ENCODE results near the gene JAZF1. TPM values are rescaled to one million over a fixed set of nuclear protein-coding genes. Genes with fewer than 3 reads are reported as not detected.

The JAZF1 gene
- total and polyA plus RNA-seq, 2 of the 8 experiments (the other 6 are each of a cell fraction or from before 2014, with no cell fraction given) = 2.6 to 21.8 TPM

DNA sequence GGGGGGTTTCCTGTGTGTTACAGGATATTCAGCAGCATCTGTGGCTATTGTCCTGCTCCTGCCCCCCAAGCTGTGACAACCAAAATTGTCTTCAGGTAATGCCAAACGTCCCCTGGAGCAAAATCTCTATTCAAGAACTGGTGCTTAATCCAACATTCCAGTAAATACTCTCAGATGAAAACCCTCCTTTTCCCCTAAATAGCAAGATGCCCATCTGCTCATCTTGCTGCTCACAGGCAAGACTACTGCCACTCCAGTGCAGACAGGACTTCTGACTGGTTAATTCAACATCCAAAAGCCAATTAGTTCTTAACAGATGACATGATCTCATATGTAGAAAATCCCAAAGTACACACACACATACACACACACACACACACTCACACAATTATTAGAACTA is 20.5 kb upstream of the JAZF1 start:
- Histone ChIP-seq H3K4me1 (replicated peaks in 1 of 4; ENCODE audit: control insufficient read depth in 3 of 4, insufficient read depth in 4 of 4, low read length in 3 of 4) (no peaks in the 10 kb centered on the region), H3K9me3 (ENCODE audit: insufficient read depth in 2 of 2, low read depth in 1 of 2, low read length in 1 of 2) (no peaks in the 10 kb centered on the region), H3K23me2 (ENCODE audit: low read depth, low read length) (no peaks in the 10 kb centered on the region), H4K8ac (ENCODE audit: extremely low read depth, insufficient read depth, low read length) (no peak overlapping the region), H3K9ac (replicated peaks in 1 of 4; ENCODE audit: extremely low read depth in 1 of 4, low read depth in 3 of 4, low read length in 3 of 4) (no peak overlapping the region), H2BK12ac (ENCODE audit: low read depth, low read length) (no peak overlapping the region), H3K79me2 (ENCODE audit: control insufficient read depth in 1 of 2, insufficient read depth in 2 of 2, low read length in 2 of 2) (no peaks in the 10 kb centered on the region), H3K79me1 (ENCODE audit: low read depth, low read length) (no peaks in the 10 kb centered on the region), H2BK15ac (ENCODE audit: low read length) (no peak overlapping the region), H2AFZ (ENCODE audit: low read length) (no peak overlapping the region), H2BK20ac (ENCODE audit: low read length) (no peak overlapping the region), H3K27ac (ENCODE audit: low read depth, low read length) (no peak overlapping the region), H3K4me2 (ENCODE audit: insufficient read depth in 1 of 2, low read depth in 2 of 2, low read length in 2 of 2) (no peak overlapping the region), H3K36me3 (ENCODE audit: control insufficient read depth in 2 of 4, insufficient read depth in 4 of 4, low read length in 3 of 4) (no peaks in the 10 kb centered on the region), H4K20me1 (replicated peaks in 1 of 2; ENCODE audit: control insufficient read depth in 1 of 2, insufficient read depth in 2 of 2, low read length in 2 of 2) (no peaks in the 10 kb centered on the region), H2BK120ac (replicated peaks; ENCODE audit: low read depth, low read length) (no peak overlapping the region), H3K14ac (ENCODE audit: insufficient read length) (no peak overlapping the region), H2AK5ac (ENCODE audit: low read depth, low read length) (no peak overlapping the region), H3K23ac (ENCODE audit: insufficient read length) (no peak overlapping the region), H3K27me3 (replicated peaks in 1 of 4; ENCODE audit: control insufficient read depth in 3 of 4, extremely low read depth in 1 of 4, insufficient read depth in 3 of 4, low read length in 3 of 4) (no peaks in the 10 kb centered on the region; a peak in 2 of 7 replicates), H4K91ac (replicated peaks; ENCODE audit: insufficient read length, low read length) (no peak overlapping the region), H3K4me3 (ENCODE audit: extremely low read depth in 1 of 4, insufficient read depth in 2 of 4, low read depth in 3 of 4, low read length in 4 of 4) (no peak overlapping the region), H3K18ac (ENCODE audit: extremely low read depth, low read length) (no peak overlapping the region), H4K5ac (ENCODE audit: insufficient read length, low read depth, low read length) (no peak overlapping the region), H3K4ac (replicated peaks; ENCODE audit: insufficient read length, low read depth, low read length) (no peak overlapping the region), H2BK5ac (ENCODE audit: low read depth, low read length) (no peak overlapping the region), H3K56ac (replicated peaks; ENCODE audit: insufficient read length, low read depth, low read length) (no peak overlapping the region)
- no peak for FAIRE-seq
- 71% methylated on average over 1 of the region's 1 CpG; no CpG with 5 or more reads in 1 of the 2 experiments for WGBS, 2 experiments (ENCODE audit: extremely low coverage in 1 of 2, insufficient coverage in 1 of 2, insufficient read length in 1 of 2, insufficient replicate concordance in 2 of 2, low coverage in 1 of 2, low lambda C conversion rate in 2 of 2, missing lambda C conversion rate in 1 of 2)
- DNase-seq (ENCODE audit: low read depth in 1 of 2, low spot score in 2 of 2) = no peak
- ChIA-PET CTCF (ENCODE audit: partially characterized antibody) (interaction anchor here (1.1 to 1.2 kb wide), 2 partner anchors 13 to 71 kb away, joined by 3 read pairs; no protein-coding TSS in a partner anchor), POLR2A (ENCODE audit: partially characterized antibody) (no interaction called here)
- TF ChIP-seq BRCA1 (IDR thresholded peaks at IDR 0.05; ENCODE audit: low read depth, low read length) = no peak
- no peak for TF ChIP-seq KDM5A (IDR thresholded peaks at IDR 0.05; ENCODE audit: low read length)
- no peak for TF ChIP-seq RBBP5 (IDR thresholded peaks at IDR 0.05; ENCODE audit: borderline replicate concordance, low read depth, low read length)
- no peak for TF ChIP-seq CREB1 (IDR thresholded peaks at IDR 0.05)
- TF ChIP-seq POU5F1 (IDR thresholded peaks at IDR 0.05; ENCODE audit: low read depth, low read length) = no peak
- TF ChIP-seq MAFK (IDR thresholded peaks at IDR 0.05; ENCODE audit: low read depth, low read length) = no peak
- TF ChIP-seq PHF8 (conservative IDR thresholded peaks at IDR 0.05; ENCODE audit: low read depth, low read length) = no peak
- no peak for TF ChIP-seq GTF2F1 (IDR thresholded peaks at IDR 0.05; ENCODE audit: borderline replicate concordance, low read depth, low read length)
- no peak for TF ChIP-seq YY1 (IDR thresholded peaks at IDR 0.05; ENCODE audit: low read depth, low read length)
- no peak for TF ChIP-seq BCL11A (IDR thresholded peaks at IDR 0.05; ENCODE audit: low read depth in 2 of 2, low read length in 2 of 2)
- TF ChIP-seq KDM4A (IDR thresholded peaks at IDR 0.05; ENCODE audit: low read depth, low read length, severe bottlenecking) = no peak
- TF ChIP-seq GABPA (IDR thresholded peaks at IDR 0.05; ENCODE audit: borderline replicate concordance, insufficient read depth, low read length) = no peak
- no peak for TF ChIP-seq CHD1 (IDR thresholded peaks at IDR 0.05; ENCODE audit: low read depth, low read length)
- no peak for TF ChIP-seq EZH2 (IDR thresholded peaks at IDR 0.05; ENCODE audit: low read depth, low read length, severe bottlenecking)
- TF ChIP-seq MAX (IDR thresholded peaks at IDR 0.05) = no peak

All from H1 (cell line).